PC-9 (cell line): ENCODE data around the gene CACNA2D4. TPM values are rescaled to one million over a fixed set of nuclear protein-coding genes. Genes with fewer than 3 reads are reported as not detected.

ENCODE experiments used
- BruUV-seq: library from RNA; stranded (reverse); fragments of 400-500 nt; replicated peaks from 2 replicates; lab custom pipeline; 2021; lab: Mats Ljungman, UMichigan
- CTCF ChIA-PET: fragments of 300-600 bp; sonication (Branson Sonifier 250); formaldehyde crosslinking; loops from one replicate; lab custom pipeline; 2022; ENCODE audit warnings: antibody characterized with exemption; lab: Charles Lee
- POLR2A ChIA-PET: fragments of 300-600 bp; sonication (Branson Sonifier 250); formaldehyde crosslinking; loops from one replicate; lab custom pipeline; 2022; ENCODE audit warnings: antibody characterized with exemption; ENCODE audit not compliant: unreplicated experiment; lab: Charles Lee
- DNase-seq, 2 experiments: peaks; one replicate each; pipeline versions ENCODE4 v3.0.0 to v3.0.0-alpha.2; 2015 to 2022; ENCODE audit warnings: mixed read lengths in 1 of 2
- H2AFZ ChIP-seq: fragments of 200-600 bp; sonication (generic); 2 replicates; pipeline ENCODE4 v1.8.1; 2017; ENCODE audit warnings: antibody characterized with exemption
- H3F3A ChIP-seq: fragments of 200-600 bp; sonication (generic); 2 replicates; pipeline ENCODE4 v1.8.1; 2017; ENCODE audit warnings: antibody characterized with exemption, mild to moderate bottlenecking, low read depth; ENCODE audit not compliant: insufficient read depth
- H3K27ac ChIP-seq: fragments of 200-600 bp; sonication (generic); 2 replicates; pipeline ENCODE4 v1.6.1; 2016; ENCODE audit warnings: mixed run types
- H3K27me3 ChIP-seq: fragments of 200-600 bp; sonication (generic); 2 replicates; pipeline ENCODE4 v1.6.1; 2016; ENCODE audit warnings: low read depth, mixed run types; ENCODE audit not compliant: insufficient read depth
- H3K36me3 ChIP-seq: fragments of 200-600 bp; sonication (generic); 2 replicates; pipeline ENCODE4 v1.6.1; 2016; ENCODE audit warnings: low read depth, mixed run types
- H3K4me1 ChIP-seq: fragments of 200-600 bp; sonication (generic); replicated peaks from 2 replicates; pipeline ENCODE4 v1.6.1; 2016; ENCODE audit warnings: mixed run types; ENCODE audit not compliant: insufficient read depth
- H3K4me2 ChIP-seq: fragments of 200-600 bp; sonication (generic); 2 replicates; pipeline ENCODE4 v1.6.1; 2017; ENCODE audit warnings: mixed run types
- H3K4me3 ChIP-seq: fragments of 200-600 bp; sonication (generic); 2 replicates; pipeline ENCODE4 v1.6.1; 2016; ENCODE audit warnings: mixed run types
- H3K79me2 ChIP-seq: fragments of 200-600 bp; sonication (generic); 2 replicates; pipeline ENCODE4 v1.6.1; 2017; ENCODE audit warnings: low read depth, mixed run types
- H3K9me2 ChIP-seq: fragments of 200-600 bp; sonication (generic); 2 replicates; pipeline ENCODE4 v1.8.1; 2017; ENCODE audit warnings: mild to moderate bottlenecking; ENCODE audit not compliant: insufficient read depth
- H3K9me3 ChIP-seq: fragments of 200-600 bp; sonication (generic); 2 replicates; pipeline ENCODE4 v1.8.1; 2016; ENCODE audit warnings: low read depth; ENCODE audit not compliant: insufficient read depth
- H4K20me1 ChIP-seq: fragments of 200-600 bp; sonication (generic); 2 replicates; pipeline ENCODE4 v1.8.1; 2017; ENCODE audit not compliant: insufficient read depth
- EZH2 ChIP-seq: fragments of 200-600 bp; sonication (generic); IDR thresholded peaks from 2 replicates; pipeline ENCODE4 v1.8.0; 2017; ENCODE audit warnings: antibody characterized with exemption, low read depth
- intact Hi-C: fragments of 100-400 bp; cut with micrococcal nuclease; formaldehyde crosslinking; loops from one replicate; pipeline ENCODE4 v1.10.0; 2022; ENCODE audit not compliant: unreplicated experiment
- total RNA-seq: library from RNA; stranded (reverse); gene quantifications from 2 replicates; pipeline ENCODE4 v1.2.3, GENCODE V29; 2021
- TF ChIP-seq, protein P1 (sequence below): fragments of 200-600 bp; sonication (generic); conservative IDR thresholded peaks from 2 replicates; pipeline ENCODE4 v1.6.1; 2017; ENCODE audit warnings: mixed run types, antibody characterized with exemption, mild to moderate bottlenecking, moderate library complexity

The CACNA2D4 gene
- total RNA-seq, 1 experiment from 2014 or later = not detected

DNA sequence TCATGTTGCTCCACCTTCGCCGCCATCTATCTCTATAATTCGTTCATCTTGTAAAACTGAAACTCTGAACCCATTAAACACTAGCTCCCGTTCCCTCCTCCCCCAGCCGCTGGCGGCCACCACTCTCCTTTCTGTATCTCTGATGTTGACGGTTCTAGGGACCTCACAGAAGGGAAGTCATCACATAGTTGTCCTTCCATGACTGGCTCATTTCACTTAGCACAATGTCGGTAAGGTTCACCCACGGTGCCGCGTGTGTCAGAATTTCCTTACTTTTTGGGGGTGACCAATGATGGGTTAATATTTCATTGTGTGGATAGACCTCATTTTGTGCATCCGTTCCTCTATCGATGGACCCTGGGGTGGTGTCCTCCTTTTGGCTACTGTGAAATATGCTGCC, 2.0 kb upstream of the CACNA2D4 start:
- Histone ChIP-seq H3K4me1 (no peaks in the 10 kb centered on the region), H3K27me3 (peaks cover 90% of the 10 kb centered on the region), H3K4me2 (no peak overlapping the region), H3K9me3 (no peaks in the 10 kb centered on the region), H3F3A (no peaks in the 10 kb centered on the region), H3K4me3 (no peak overlapping the region), H3K36me3 (no peaks in the 10 kb centered on the region), H3K79me2 (no peaks in the 10 kb centered on the region), H3K27ac (no peak overlapping the region), H2AFZ (no peak overlapping the region), H4K20me1 (no peaks in the 10 kb centered on the region), H3K9me2 (no peaks in the 10 kb centered on the region)
- CTCF ChIA-PET = no interaction called here
- intact Hi-C loops = no loop called here
- no peak for TF ChIP-seq EZH2
- TF ChIP-seq, protein P1, sequence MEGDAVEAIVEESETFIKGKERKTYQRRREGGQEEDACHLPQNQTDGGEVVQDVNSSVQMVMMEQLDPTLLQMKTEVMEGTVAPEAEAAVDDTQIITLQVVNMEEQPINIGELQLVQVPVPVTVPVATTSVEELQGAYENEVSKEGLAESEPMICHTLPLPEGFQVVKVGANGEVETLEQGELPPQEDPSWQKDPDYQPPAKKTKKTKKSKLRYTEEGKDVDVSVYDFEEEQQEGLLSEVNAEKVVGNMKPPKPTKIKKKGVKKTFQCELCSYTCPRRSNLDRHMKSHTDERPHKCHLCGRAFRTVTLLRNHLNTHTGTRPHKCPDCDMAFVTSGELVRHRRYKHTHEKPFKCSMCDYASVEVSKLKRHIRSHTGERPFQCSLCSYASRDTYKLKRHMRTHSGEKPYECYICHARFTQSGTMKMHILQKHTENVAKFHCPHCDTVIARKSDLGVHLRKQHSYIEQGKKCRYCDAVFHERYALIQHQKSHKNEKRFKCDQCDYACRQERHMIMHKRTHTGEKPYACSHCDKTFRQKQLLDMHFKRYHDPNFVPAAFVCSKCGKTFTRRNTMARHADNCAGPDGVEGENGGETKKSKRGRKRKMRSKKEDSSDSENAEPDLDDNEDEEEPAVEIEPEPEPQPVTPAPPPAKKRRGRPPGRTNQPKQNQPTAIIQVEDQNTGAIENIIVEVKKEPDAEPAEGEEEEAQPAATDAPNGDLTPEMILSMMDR = no peak
- no TSS peak for BruUV-seq
- no peak for DNase-seq
- POLR2A ChIA-PET = no interaction called here

DNA sequence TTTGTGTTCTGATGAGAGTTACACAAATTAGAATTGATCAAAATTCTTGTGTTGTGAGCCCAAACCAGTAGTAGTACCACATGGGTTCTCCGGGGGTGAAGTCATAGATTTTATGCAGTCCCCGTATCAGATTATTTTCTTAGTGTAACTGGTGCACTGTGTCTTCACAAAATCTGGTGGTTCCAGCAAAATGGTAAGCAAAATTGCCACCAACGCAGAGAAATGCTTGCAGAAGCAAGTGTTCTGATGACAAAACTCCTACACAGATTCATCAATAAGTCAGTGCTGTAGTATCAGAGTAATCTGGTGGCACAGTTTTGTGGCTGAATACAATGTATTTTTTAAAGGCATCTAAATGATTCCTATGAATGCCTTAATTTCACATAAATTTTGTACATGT, 1.3 kb upstream of the CACNA2D4 start:
- no peak for DNase-seq
- Histone ChIP-seq H3K27ac (no peak overlapping the region), H3K36me3 (no peaks in the 10 kb centered on the region), H3K4me1 (no peaks in the 10 kb centered on the region), H3K79me2 (no peaks in the 10 kb centered on the region), H4K20me1 (no peaks in the 10 kb centered on the region), H3F3A (no peaks in the 10 kb centered on the region), H3K4me2 (no peak overlapping the region), H2AFZ (no peak overlapping the region), H3K27me3 (peaks cover 90% of the 10 kb centered on the region), H3K9me3 (no peaks in the 10 kb centered on the region), H3K9me2 (no peaks in the 10 kb centered on the region), H3K4me3 (no peak overlapping the region)
- BruUV-seq = no TSS peak
- ChIA-PET CTCF (no interaction called here), POLR2A (no interaction called here)
- intact Hi-C loops = no loop called here
- TF ChIP-seq, protein P1 = no peak
- no peak for TF ChIP-seq EZH2

DNA sequence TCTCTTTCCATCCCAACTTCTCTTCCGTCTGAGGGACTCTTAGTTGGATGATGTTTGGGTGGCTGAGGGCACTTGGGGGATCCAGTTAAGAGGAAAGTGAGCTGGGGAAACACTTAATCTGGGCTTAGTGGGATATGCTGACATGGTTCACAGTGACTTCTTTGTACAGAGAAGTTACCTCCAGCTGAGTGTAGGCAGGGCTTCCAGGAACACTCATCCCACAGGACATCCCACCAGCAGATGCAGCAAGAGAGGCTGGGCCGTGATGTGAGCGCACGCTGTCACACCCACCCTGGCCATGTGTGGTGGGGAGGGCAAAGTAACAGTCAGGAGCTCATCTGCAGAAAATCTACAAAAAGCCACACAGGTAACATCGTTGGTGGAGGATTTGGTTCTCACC, 832 bp upstream of the CACNA2D4 start:
- no peak overlapping the region for H3K4me3 ChIP-seq
- BruUV-seq = no TSS peak
- ChIA-PET POLR2A (no interaction called here), CTCF (no interaction called here)
- DNase-seq = no peak
- intact Hi-C loops = no loop called here
- H3K27me3 ChIP-seq = peaks cover 90% of the 10 kb centered on the region
- TF ChIP-seq EZH2 = no peak
- TF ChIP-seq, protein P1 = no peak
- no peak overlapping the region for H3K4me2 ChIP-seq
- no peak overlapping the region for H3K27ac ChIP-seq
- H3K9me2 ChIP-seq = no peaks in the 10 kb centered on the region
- no peak overlapping the region for H2AFZ ChIP-seq
- no peaks in the 10 kb centered on the region for H3F3A ChIP-seq
- H3K36me3 ChIP-seq = no peaks in the 10 kb centered on the region
- H3K4me1 ChIP-seq = no peaks in the 10 kb centered on the region
- no peaks in the 10 kb centered on the region for H3K9me3 ChIP-seq
- no peaks in the 10 kb centered on the region for H3K79me2 ChIP-seq
- H4K20me1 ChIP-seq = no peaks in the 10 kb centered on the region
